ENCODE results near the gene RBM12.

Gene RBM12

GRCh38 chr20:35653893-35654292 lies 10.8 kb downstream of the RBM12 start:
- DNase-seq (ENCODE audit: low spot score): no peak

- DNase-seq (ENCODE audit: low spot score): no peak
These were observed 11.3 kb downstream of the RBM12 start for GRCh38 chr20:35653430-35653734.

DNA sequence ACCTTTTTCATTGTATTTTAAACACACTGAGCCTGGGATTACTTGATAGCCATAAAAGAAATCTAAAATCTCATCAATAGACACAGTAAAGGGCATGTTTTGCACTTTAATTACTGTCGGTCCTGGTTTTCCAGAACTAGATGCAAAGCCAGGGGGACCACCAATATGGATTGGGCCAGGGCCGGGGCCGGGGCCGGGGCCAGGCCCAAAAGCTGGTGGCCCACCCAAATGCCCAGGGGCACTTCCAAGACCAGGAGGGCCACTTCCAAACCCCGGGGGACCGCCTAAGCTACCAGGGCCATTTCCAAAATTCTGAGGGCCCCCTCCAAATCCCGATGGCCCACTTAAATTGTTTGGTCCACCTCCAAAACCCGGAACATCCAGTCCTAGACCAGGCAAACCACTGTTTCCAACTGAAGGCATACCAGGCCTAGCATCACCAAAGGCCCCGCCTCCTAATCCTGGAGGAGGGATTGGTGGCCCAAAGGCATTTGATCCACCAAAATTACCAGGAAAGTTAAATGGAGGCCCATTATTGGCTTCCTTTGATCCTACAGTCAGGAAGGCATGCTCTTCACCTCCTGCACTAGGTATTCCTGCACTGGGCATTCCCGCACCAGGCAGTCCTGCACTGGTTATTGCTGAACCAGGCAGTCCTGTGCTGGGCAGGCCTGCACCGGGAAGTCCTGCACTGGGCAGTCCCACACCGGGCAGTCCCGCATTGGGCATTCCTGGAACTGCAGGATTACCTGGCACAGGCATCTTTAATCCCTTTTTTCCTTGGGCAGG lies 11.9 kb downstream of the RBM12 start:
- DNase-seq (ENCODE audit: low spot score): no peak

- DNase-seq (ENCODE audit: low spot score): no peak
These were observed 12.7 kb downstream of the RBM12 start for GRCh38 chr20:35651958-35652357.

DNA sequence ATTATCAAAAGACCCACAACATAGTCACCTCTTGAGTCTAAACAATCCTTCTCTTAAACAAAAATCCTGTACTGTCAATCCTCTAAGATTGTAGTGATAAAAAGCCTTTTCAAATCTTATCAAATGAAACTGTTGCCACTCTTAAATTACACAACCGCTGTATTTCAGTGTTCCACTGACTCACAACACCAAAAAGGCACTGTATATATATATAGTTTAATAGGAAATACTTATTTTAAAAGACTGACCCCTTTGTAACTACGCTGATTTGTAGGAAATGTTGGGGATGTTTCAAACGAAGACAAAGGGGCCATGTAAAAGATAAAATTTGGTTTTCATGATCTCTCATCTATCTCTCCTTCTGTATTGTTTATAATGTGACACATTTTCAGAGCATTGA lies 14.1 kb downstream of the RBM12 start:
- DNase-seq (ENCODE audit: low spot score): no peak

GRCh38 chr20:35648836-35649235 lies 15.9 kb downstream of the RBM12 start:
- no peak for DNase-seq (ENCODE audit: low spot score)

GRCh38 chr20:35644806-35645205 lies 19.9 kb downstream of the RBM12 start:
- DNase-seq (ENCODE audit: low spot score): no peak

DNA sequence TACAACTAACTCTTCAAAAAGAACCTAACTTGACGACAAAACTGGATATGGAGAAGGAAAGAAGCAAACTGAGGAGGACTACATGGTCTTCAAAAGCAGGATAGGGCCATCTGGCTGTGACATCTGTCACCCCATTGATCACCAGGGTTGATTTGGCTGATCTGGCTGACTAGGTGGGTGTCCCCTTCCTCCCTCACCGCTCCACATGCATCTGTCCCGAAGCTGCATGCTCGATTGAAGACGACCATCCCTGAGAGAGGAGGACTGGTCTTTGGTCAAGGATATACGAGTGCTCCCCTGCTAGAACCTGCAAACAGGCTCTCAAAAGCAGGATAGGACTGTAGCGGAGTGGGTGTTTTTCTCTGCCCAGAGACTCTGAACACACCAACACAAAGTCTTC lies 21.7 kb downstream of the RBM12 start:
- no peak for DNase-seq (ENCODE audit: low spot score)

DNA sequence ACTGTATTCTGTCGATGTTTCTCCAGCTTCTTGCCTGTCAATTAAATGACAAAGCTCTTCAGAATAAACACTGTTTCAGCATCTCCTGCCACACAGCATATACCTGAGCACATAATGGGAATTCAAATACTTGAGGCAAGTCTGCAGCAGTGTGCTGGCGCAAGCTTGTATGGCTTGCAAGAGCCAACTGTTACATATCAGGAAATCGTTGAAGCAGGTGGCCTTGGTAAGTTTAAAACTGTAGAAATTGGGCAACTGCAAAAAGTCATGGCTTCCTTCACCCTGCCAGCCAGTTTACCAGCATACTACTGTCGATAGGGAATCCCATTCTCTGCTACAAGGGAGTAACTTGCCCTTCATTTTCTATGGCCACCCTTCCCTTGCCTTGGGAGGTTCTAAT lies 23.0 kb downstream of the RBM12 start:
- no peak for DNase-seq (ENCODE audit: low spot score)

DNA sequence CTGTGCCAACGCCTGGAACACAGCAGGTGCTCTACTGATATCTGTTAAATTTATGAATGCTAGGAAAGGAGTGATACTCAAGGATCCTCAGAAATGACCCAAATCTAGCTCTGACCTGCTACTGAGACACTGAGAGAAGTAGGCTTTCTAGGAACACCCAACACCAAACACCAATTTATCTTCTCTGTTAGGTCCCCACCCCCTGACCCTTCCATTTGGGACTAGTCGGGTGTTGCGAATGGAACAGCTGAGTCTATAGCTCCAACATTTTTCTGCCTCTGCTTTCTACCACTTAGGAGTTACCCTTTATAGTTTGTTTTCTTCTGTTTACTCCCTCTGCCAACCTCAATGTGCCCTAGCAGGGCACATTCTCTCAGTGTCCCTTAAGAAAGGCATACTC lies 24.0 kb downstream of the RBM12 start:
- DNase-seq (ENCODE audit: low spot score): no peak

GRCh38 chr20:35638751-35639150 lies 25.9 kb downstream of the RBM12 start:
- no peak for DNase-seq (ENCODE audit: low spot score)

GRCh38 chr20:35637276-35637675 lies 27.4 kb downstream of the RBM12 start:
- DNase-seq (ENCODE audit: low spot score): no peak

DNA sequence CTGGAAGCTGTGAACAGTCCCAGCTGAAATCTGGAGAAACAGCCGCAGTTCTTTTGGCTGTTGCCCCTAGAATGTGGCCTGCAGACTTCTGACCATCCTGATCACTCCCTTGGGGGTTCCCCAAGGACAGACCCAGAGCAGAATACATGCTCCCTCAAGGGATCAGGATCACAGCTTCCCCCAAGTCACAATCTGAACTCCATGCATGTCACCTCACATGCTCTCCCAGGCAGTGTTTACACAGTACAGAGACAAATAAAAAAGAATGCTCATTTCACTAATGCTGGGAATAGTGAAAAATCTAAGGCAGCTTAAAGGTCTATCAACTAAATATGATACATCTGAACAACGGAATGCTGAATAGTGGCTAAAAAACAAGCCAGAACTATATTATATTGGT lies 28.6 kb downstream of the RBM12 start:
- DNase-seq (ENCODE audit: low spot score): no peak

DNA sequence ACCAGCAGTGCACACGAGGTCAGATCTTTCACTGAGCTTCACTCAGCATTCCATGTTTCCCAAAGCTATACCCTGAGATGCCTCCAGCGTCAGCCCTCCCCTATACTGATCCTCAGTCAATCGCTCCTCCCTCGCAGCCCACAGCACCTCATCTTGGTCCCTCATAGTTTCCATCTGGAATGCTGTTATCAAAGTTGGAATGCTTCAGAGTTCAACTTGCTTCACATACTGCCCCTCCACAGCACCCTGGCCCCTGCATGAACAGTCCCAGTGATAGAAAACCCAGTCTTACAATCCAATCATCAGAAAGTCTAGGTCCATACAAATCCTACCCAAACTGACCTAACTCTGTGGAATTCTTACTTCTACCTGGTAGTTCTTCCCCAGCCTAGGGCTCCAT lies 29.0 kb downstream of the RBM12 start:
- DNase-seq (ENCODE audit: low spot score): no peak

DNA sequence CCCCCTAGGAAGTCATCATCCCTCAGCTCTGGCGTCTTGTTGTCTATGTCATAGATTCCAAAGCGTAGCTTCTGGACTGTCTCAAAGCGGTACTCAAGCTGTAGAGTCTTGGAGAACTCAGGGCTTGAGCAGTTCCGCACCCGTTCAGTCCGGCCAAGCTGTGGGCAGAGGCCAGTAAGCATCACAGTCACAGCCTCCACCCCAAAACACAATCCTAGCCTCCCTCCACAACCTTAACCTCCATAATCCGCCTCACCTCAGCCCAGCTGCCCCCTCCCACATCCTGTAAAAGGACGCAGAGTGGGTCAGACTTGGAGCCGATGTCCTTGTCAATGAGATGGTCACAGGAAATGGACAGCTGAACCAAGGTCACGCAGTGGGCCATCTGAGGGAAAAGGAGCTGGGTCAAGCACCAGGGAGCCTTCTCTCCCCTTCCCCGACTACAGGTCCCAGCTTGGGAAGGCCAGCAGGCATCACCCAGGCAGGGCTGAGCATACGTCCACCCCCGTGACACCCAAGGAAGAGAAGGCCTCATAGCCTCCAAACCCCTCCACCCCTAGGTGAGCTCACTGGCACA lies 32.1 kb downstream of the RBM12 start:
- no peak for DNase-seq (ENCODE audit: low spot score)

GRCh38 chr20:35630636-35631035 lies 34.1 kb downstream of the RBM12 start:
- no peak for DNase-seq (ENCODE audit: low spot score)

DNA sequence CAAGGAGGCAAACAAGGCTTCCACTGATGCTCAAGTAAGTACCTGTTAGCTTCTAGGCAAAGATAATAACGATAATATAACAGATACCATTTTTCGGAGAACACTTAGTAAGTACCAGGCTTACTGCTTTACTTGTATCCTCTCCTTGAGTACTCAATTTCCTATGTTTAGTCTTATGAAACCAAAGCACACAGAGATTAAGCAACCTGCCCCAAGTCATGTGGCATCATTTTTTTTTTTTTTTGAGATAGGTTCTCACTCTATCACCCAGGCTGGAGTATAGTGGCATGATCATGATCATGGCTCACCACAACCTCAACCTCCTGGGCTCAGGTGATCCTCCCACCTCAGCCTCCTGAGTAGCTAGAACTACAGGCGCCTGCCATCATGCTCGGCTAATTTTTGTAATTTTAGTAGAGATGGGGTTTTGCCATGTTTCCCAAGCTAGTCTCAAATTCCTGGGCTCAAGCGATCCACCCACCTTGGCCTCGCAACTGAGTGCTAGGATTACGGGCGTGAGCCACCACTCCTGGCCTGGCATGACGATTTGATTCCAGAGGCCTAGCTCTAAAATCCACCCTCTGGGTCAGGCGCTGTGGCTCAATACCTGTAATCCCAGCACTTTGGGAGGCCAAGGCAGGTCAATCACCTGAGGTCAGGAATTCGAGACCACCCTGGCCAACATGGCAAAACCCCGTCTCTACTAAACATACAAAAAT lies 35.1 kb downstream of the RBM12 start:
- DNase-seq (ENCODE audit: low spot score): no peak

GRCh38 chr20:35627121-35627520 lies 37.6 kb downstream of the RBM12 start:
- no peak for DNase-seq (ENCODE audit: low spot score)

- no peak for DNase-seq (ENCODE audit: low spot score)
These were observed 38.2 kb downstream of the RBM12 start for GRCh38 chr20:35626386-35627001.

GRCh38 chr20:35625584-35626385 lies 38.9 kb downstream of the RBM12 start:
- DNase-seq (ENCODE audit: low spot score): no peak

DNA sequence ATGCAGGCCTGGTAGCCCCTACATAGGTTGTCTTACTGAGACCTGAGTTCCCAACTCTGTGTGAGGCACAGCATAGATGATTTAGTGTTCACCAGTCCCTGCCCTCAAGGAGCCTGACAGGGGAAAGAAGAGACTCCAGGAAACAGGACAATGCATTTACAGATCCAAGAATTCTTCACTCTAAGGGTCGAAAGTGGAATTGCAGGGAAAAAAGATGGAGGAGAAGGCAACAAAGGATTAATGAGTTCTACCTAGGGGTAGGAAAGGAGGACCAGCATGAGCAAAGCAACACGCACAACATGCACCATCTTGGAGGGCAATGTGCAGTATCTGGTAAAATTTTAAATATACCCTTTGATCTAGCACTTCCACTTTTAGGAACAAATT lies 43.1 kb downstream of the RBM12 start:
- no peak for DNase-seq (ENCODE audit: low spot score)

- DNase-seq (ENCODE audit: low spot score): no peak
These were observed 43.7 kb downstream of the RBM12 start for GRCh38 chr20:35620818-35621559.
